Kasumi-1 (cell line): ENCODE results near the gene DCUN1D1.

ENCODE experiments used
- DNase-seq, 2 experiments: peaks; one replicate each; lab custom pipeline; 2025; lab: John Stamatoyannopoulos, UW

DCUN1D1 gene

GRCh38 chr3:182892226-182892625, 88.1 kb downstream of the DCUN1D1 start:
- no peak for DNase-seq

GRCh38 chr3:182891364-182891763, 89.0 kb downstream of the DCUN1D1 start:
- no peak for DNase-seq

- DNase-seq = no peak
Measured at GRCh38 chr3:182889948-182890629, 90.2 kb downstream of the DCUN1D1 start.
